Omental fat pad (tissue), 4 donors: ENCODE results near the gene MORC4. TPM values are rescaled to one million over a fixed set of nuclear protein-coding genes. Genes with fewer than 3 reads are reported as not detected.

Experiments used
- ATAC-seq: fragments of 150-250 bp; one replicate; pipeline ENCODE4 v1.9.1; 2016; ENCODE audit warnings: mild to moderate bottlenecking, moderate library complexity; ENCODE audit not compliant: low FRiP score
- DNase-seq: peaks from one replicate; pipeline ENCODE4 v3.0.0-alpha.2; 2019; ENCODE audit warnings: low spot score
- total RNA-seq, 4 donors: library from RNA; depleted of rRNA; stranded (reverse); fragments of >200 nt; gene quantifications; one replicate each; pipeline ENCODE4 v1.1.0, GENCODE V29; 2016
- TF ChIP-seq, protein P1 (sequence below), 3 donors: fragments of 450-650 bp; IDR thresholded peaks; one replicate each; pipeline ENCODE4 v1.5.1; 2016 to 2017; ENCODE audit warnings: antibody characterized with exemption in 3 of 3, mild to moderate bottlenecking in 3 of 3, moderate library complexity in 2 of 3

The MORC4 gene
- total RNA-seq, 4 donors from 2014 or later = 19.1 to 22.3 (median 20.4) TPM

DNA sequence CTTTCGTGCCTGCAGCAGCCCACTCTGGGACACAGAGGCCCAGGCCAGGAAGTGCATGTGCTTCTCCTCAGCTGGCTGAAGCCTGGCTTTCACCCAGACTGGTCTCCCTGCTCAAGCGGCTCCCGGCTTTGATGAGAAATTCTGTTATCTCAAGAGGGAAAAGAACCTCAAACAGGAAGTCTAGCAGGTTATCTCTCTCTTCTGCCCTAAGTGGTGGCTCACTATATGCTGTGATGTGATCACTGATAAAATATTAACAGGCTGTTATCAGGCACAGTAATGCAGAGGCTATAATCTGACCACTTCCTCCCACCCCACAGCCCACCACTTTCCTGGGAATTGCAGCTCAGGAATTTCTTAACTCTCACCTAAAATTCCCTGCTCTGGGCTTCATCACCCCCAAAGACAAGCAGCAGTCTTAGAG lies 66.5 kb downstream of the MORC4 start:
- TF ChIP-seq, protein P1, sequence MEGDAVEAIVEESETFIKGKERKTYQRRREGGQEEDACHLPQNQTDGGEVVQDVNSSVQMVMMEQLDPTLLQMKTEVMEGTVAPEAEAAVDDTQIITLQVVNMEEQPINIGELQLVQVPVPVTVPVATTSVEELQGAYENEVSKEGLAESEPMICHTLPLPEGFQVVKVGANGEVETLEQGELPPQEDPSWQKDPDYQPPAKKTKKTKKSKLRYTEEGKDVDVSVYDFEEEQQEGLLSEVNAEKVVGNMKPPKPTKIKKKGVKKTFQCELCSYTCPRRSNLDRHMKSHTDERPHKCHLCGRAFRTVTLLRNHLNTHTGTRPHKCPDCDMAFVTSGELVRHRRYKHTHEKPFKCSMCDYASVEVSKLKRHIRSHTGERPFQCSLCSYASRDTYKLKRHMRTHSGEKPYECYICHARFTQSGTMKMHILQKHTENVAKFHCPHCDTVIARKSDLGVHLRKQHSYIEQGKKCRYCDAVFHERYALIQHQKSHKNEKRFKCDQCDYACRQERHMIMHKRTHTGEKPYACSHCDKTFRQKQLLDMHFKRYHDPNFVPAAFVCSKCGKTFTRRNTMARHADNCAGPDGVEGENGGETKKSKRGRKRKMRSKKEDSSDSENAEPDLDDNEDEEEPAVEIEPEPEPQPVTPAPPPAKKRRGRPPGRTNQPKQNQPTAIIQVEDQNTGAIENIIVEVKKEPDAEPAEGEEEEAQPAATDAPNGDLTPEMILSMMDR (IDR thresholded peaks at IDR 0.05) = no peak
- DNase-seq (no peak), ATAC-seq (peak; percentile 25)

DNA sequence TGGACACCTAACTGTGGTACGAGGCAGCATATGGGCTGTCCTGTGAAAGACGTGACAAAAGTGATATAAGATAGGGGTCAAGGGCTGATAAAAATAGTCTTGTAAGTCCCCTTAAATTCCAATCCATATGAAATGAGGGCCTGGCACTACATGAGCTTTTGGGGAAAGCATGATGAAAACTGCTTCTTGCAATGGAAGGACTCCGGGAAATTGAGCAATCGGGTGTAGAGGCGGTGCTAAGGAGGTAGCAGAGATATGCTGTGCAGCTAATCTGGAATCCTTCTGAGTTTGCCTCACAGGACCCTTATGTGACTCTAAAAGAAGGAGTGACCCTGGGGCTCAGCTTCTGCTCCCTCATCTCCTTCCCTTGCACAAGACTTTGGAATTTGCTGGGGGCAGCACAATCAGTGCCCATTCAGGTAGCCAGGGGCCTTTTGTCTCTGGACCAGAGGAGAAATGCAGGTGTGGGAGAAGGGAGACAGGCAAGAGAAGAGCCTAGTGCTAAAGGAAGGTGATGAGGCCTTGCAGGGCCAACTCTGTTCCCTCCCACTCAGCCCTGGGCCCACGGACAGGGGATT lies 67.0 kb downstream of the MORC4 start:
- DNase-seq (no peak), ATAC-seq (peak; percentile 49)
- TF ChIP-seq, protein P1 (IDR thresholded peaks at IDR 0.05) = no peak

DNA sequence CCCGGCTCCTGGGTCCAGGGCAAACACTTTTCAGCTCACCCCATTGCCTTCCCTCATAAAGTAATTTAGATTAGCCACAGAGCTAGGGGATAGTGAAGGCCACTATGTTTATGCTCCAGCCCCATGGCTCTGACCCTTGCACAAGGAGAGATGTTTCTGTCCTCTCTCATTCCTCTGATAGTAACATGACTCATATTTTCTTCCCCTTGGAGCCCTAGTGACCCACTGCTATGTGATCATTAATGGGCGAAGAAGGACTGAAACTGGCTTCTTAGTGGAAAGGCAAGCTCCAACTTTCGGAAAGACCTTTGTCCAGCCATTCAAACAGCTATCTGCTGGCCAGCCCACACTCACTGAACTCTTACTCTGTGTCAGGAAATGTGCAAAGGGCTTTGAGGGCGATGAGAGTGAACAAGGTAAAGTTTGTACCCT lies 67.5 kb downstream of the MORC4 start:
- peak; percentile 37 for ATAC-seq
- no peak for DNase-seq
- TF ChIP-seq, protein P1 (IDR thresholded peaks at IDR 0.05) = no peak

DNA sequence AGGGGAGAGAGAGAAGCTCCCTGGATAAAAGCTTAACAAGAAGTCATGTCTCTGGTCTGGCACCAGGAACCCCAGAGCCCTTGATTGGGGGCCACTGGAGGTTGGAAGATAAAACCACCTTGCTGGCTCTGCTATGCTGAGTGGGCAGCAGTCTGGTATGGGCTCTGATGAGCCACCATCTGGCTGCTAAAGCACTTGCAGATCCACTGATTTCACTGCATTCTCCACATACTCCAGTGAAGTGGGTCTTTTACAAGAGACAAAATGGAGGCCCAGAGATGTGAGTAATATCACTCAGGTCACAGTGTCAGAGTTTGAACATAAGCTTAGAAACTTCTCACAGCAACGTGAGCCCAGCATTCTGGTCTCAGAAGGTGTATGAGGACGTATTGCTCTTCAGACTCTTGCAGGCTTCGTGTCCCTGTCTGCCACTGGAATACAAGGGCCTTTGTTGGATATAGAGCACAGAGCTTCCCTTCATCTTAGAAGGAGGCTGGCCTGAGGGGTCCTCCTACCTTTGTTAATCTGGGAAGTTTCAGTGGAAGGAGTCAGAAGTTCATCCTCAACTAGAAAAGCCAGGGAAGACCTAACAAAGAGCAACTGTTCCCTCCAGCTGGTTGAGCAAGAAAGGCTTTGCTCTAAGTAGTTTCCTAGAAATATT lies 68.1 kb downstream of the MORC4 start:
- DNase-seq (no peak), ATAC-seq (no peak)
- TF ChIP-seq, protein P1 (IDR thresholded peaks at IDR 0.05) = no peak

DNA sequence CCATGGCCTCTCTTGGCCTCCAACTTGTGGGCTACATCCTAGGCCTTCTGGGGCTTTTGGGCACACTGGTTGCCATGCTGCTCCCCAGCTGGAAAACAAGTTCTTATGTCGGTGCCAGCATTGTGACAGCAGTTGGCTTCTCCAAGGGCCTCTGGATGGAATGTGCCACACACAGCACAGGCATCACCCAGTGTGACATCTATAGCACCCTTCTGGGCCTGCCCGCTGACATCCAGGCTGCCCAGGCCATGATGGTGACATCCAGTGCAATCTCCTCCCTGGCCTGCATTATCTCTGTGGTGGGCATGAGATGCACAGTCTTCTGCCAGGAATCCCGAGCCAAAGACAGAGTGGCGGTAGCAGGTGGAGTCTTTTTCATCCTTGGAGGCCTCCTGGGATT lies 71.8 kb downstream of the MORC4 start:
- TF ChIP-seq, protein P1 (IDR thresholded peaks at IDR 0.05) = no peak
- no peak for DNase-seq
- no peak for ATAC-seq

DNA sequence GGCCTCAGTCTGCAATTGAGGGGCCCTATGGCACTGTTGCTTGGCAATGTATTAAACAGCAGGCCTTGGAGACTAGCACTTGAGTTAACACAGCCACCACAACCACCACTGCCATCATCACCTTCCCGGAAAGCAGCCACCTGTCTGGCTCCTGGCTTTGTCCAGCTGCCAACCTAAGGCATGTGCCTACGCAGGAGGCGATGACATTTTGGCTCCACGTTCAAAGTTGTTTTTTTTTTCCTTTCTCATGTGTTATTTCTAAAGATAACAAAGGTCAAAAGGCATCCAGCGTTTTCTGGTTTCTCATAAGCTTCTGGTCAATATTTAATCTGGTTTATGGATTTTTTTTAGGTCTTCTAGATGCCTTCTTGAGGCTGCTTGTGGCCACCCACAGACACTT lies 72.3 kb downstream of the MORC4 start:
- DNase-seq (no peak), ATAC-seq (no peak)
- TF ChIP-seq, protein P1 (IDR thresholded peaks at IDR 0.05) = no peak

DNA sequence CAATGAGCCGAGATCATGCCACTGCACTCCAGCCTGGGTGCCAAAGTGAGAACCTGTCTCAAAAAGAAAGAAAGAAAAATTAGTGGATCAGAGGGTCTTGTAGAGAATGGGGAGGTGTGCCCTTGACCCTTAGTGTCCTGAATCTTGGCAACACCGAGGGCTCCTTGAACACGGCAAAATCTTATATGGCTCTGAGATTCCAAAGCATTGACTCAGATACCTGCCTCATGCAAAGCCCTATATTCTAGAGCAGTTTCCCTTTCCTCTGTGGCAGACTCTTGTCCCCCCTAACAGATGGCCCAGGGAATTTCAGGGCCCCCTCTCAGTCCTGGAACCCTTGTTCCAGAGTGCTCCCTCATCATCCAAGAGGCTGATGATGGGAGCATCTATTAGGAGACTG lies 73.0 kb downstream of the MORC4 start:
- TF ChIP-seq, protein P1 (IDR thresholded peaks at IDR 0.05) = no peak
- no peak for ATAC-seq
- no peak for DNase-seq
